AG09319 (cell line): ENCODE measurements around the gene SLC11A1.

Experiments
- DNase-seq: peaks from one replicate; pipeline ENCODE4 v3.0.0-alpha.2; 2010; ENCODE audit warnings: low read depth; ENCODE audit errors: extremely low read depth
- TF ChIP-seq, protein P1 (sequence below): IDR thresholded peaks from 2 replicates; pipeline ENCODE4 v1.5.1; 2011; ENCODE audit warnings: low read depth, mild to moderate bottlenecking, inconsistent platforms, low read length, moderate library complexity

SLC11A1 gene

GRCh38 chr2:218354850-218355443 is 27.1 kb upstream of the SLC11A1 start:
- TF ChIP-seq, protein P1, sequence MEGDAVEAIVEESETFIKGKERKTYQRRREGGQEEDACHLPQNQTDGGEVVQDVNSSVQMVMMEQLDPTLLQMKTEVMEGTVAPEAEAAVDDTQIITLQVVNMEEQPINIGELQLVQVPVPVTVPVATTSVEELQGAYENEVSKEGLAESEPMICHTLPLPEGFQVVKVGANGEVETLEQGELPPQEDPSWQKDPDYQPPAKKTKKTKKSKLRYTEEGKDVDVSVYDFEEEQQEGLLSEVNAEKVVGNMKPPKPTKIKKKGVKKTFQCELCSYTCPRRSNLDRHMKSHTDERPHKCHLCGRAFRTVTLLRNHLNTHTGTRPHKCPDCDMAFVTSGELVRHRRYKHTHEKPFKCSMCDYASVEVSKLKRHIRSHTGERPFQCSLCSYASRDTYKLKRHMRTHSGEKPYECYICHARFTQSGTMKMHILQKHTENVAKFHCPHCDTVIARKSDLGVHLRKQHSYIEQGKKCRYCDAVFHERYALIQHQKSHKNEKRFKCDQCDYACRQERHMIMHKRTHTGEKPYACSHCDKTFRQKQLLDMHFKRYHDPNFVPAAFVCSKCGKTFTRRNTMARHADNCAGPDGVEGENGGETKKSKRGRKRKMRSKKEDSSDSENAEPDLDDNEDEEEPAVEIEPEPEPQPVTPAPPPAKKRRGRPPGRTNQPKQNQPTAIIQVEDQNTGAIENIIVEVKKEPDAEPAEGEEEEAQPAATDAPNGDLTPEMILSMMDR = no peak
- DNase-seq = no peak

- TF ChIP-seq, protein P1 = no peak
- DNase-seq = no peak
These were observed 24.6 kb upstream of the SLC11A1 start for GRCh38 chr2:218357236-218358177.

GRCh38 chr2:218360453-218360852 is 21.6 kb upstream of the SLC11A1 start:
- no peak for DNase-seq
- TF ChIP-seq, protein P1 = no peak

DNA sequence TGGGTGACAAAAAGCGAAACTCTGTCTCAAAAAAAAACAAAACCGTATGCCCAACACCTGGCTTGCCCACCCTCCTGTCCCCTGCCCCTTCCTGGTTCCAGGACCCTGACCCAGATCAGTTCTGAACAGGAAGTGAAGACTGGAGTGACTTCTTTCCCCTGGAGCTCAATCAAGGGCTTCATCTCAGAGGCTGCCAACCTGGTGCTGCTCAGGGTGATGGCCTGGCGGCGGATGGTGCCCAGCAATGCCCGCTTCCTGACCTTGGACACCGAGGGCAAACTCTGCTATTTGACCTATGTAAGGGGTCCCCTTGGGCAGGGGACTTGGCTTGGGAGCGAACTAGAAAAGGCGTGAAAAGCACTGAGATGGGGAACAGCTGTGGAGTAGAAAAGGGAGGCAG is 19.5 kb upstream of the SLC11A1 start:
- TF ChIP-seq, protein P1 = no peak
- no peak for DNase-seq

- TF ChIP-seq, protein P1 = no peak
- no peak for DNase-seq
These were observed 18.3 kb upstream of the SLC11A1 start for GRCh38 chr2:218363736-218364135.

DNA sequence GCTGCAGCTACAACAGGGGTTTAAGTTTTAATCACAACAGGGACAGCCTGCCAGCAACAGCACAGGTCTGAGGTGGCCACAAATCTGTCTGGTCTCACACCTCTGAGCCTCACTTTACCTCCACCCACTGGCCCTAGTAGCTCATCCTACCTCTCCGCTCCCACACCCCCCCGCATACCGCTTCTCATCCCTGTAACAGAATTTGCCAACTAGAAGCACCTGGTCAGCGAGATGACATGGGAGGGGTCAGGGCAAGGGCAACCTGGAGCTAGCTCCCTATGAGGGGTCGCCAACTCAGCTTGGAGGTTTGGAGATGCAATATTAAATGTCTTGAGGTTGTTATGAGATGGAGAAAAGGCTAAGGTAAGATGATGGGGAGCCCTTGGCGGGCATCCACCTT is 17.9 kb upstream of the SLC11A1 start:
- no peak for DNase-seq
- TF ChIP-seq, protein P1 = no peak

GRCh38 chr2:218366621-218367414 is 15.3 kb upstream of the SLC11A1 start:
- TF ChIP-seq, protein P1 = no peak
- no peak for DNase-seq
